ENCODE data around the gene LIPT1.
"Not testable (repeated sequence)": the region's sequence is repeated elsewhere in the genome, so short reads cannot be mapped to it uniquely, and the experiment has no call there.

LIPT1 gene

GRCh38 chr2:99171377-99172140 is 16.8 kb downstream of the LIPT1 start:
- no peaks in the 10 kb centered on the region; the same call in 1 of the 2 replicates for H3K36me3 ChIP-seq (ENCODE audit: control insufficient read depth, insufficient read depth, low read length)
- no peak for DNase-seq (ENCODE audit: low read depth, low spot score)
- no peaks in the 10 kb centered on the region for H3K9me3 ChIP-seq (ENCODE audit: control insufficient read depth, insufficient read depth, low read length)
- no CpG with 5 or more reads among the region's 8 CpGs for WGBS (ENCODE audit: insufficient coverage, insufficient read length)
- H3K4me3 ChIP-seq (ENCODE audit: low read length): no peak overlapping the region
- no peaks in the 10 kb centered on the region for H3K4me1 ChIP-seq (ENCODE audit: control insufficient read depth, insufficient read depth, low read length)
- no peak overlapping the region for H3K27ac ChIP-seq (ENCODE audit: low read length)
- no peaks in the 10 kb centered on the region; the same call in 1 of the 2 replicates for H3K27me3 ChIP-seq (ENCODE audit: control insufficient read depth, insufficient read depth, low read length)

- whole genome bisulfite sequencing (ENCODE audit: insufficient coverage, insufficient read length): no CpG with 5 or more reads among the region's 39 CpGs
- peak within 1 kb of the TSS; percentile 81; the same call in 1 of the 2 replicates for H3K4me3 ChIP-seq (ENCODE audit: low read length)
- H3K27me3 ChIP-seq (ENCODE audit: control insufficient read depth, insufficient read depth, low read length): no peaks in the 10 kb centered on the region
Measured at GRCh38 chr2:99180755-99181623, 26.2 kb downstream of the LIPT1 start, which contains the start of the genes MITD1 and MRPL30. Gene MITD1, minus strand, starts transcription at chr2:99181058. Its CDS starts 77 bp downstream, at chr2:99180981. Gene MRPL30, plus strand, starts transcription at chr2:99181184. Its CDS starts 5,020 bp downstream, at chr2:99186204.

GRCh38 chr2:99181624-99182000 is 26.8 kb downstream of the LIPT1 start:
- Histone ChIP-seq H3K4me1 (ENCODE audit: control insufficient read depth, insufficient read depth, low read length) (no peaks in the 10 kb centered on the region; the same call in 1 of the 2 replicates), H3K27me3 (ENCODE audit: control insufficient read depth, insufficient read depth, low read length) (no peaks in the 10 kb centered on the region), H3K27ac (ENCODE audit: low read length) (no peak overlapping the region), H3K4me3 (ENCODE audit: low read length) (peak overlapping the region; percentile 81; the same call in 1 of the 2 replicates), H3K9me3 (ENCODE audit: control insufficient read depth, insufficient read depth, low read length) (no peaks in the 10 kb centered on the region), H3K36me3 (ENCODE audit: control insufficient read depth, insufficient read depth, low read length) (no peaks in the 10 kb centered on the region)
- no CpG with 5 or more reads among the region's 4 CpGs for WGBS (ENCODE audit: insufficient coverage, insufficient read length)
- DNase-seq (ENCODE audit: low read depth, low spot score): no peak

More at GRCh38 chr2:99180755-99181623, 26.2 kb downstream of the LIPT1 start, which contains the start of the genes MITD1 and MRPL30:
- no peak within 1 kb of the TSS for H3K27ac ChIP-seq (ENCODE audit: low read length)
- H3K36me3 ChIP-seq (ENCODE audit: control insufficient read depth, insufficient read depth, low read length): no peaks in the 10 kb centered on the region
- DNase-seq (ENCODE audit: low read depth, low spot score): peak; percentile 92
- no peaks in the 10 kb centered on the region; the same call in 1 of the 2 replicates for H3K4me1 ChIP-seq (ENCODE audit: control insufficient read depth, insufficient read depth, low read length)
- no peaks in the 10 kb centered on the region for H3K9me3 ChIP-seq (ENCODE audit: control insufficient read depth, insufficient read depth, low read length)

GRCh38 chr2:99183025-99183424 is 28.3 kb downstream of the LIPT1 start:
- WGBS (ENCODE audit: insufficient coverage, insufficient read length): no CpG with 5 or more reads among the region's 3 CpGs
- H3K9me3 ChIP-seq (ENCODE audit: control insufficient read depth, insufficient read depth, low read length): no peaks in the 10 kb centered on the region; the same call in 1 of the 2 replicates
- no peak overlapping the region for H3K4me3 ChIP-seq (ENCODE audit: low read length)
- H3K27me3 ChIP-seq (ENCODE audit: control insufficient read depth, insufficient read depth, low read length): no peaks in the 10 kb centered on the region
- H3K27ac ChIP-seq (ENCODE audit: low read length): no peak overlapping the region
- H3K4me1 ChIP-seq (ENCODE audit: control insufficient read depth, insufficient read depth, low read length): no peaks in the 10 kb centered on the region; the same call in 1 of the 2 replicates
- DNase-seq (ENCODE audit: low read depth, low spot score): no peak
- H3K36me3 ChIP-seq (ENCODE audit: control insufficient read depth, insufficient read depth, low read length): no peaks in the 10 kb centered on the region

- no peaks in the 10 kb centered on the region for H3K4me1 ChIP-seq (ENCODE audit: control insufficient read depth, insufficient read depth, low read length)
- DNase-seq (ENCODE audit: low read depth, low spot score): no peak
- WGBS (ENCODE audit: insufficient coverage, insufficient read length): no CpG with 5 or more reads among the region's 6 CpGs
- H3K36me3 ChIP-seq (ENCODE audit: control insufficient read depth, insufficient read depth, low read length): no peaks in the 10 kb centered on the region; the same call in 1 of the 2 replicates
- no peaks in the 10 kb centered on the region; the same call in 1 of the 2 replicates for H3K9me3 ChIP-seq (ENCODE audit: control insufficient read depth, insufficient read depth, low read length)
- no peaks in the 10 kb centered on the region for H3K27me3 ChIP-seq (ENCODE audit: control insufficient read depth, insufficient read depth, low read length)
- H3K27ac ChIP-seq (ENCODE audit: low read length): no peak overlapping the region
- H3K4me3 ChIP-seq (ENCODE audit: low read length): no peak overlapping the region
Measured at GRCh38 chr2:99184811-99185210, 30.0 kb downstream of the LIPT1 start.

- no peak overlapping the region for H3K4me3 ChIP-seq (ENCODE audit: low read length)
- no peaks in the 10 kb centered on the region; the same call in 1 of the 2 replicates for H3K36me3 ChIP-seq (ENCODE audit: control insufficient read depth, insufficient read depth, low read length)
- H3K4me1 ChIP-seq (ENCODE audit: control insufficient read depth, insufficient read depth, low read length): no peaks in the 10 kb centered on the region
- no peaks in the 10 kb centered on the region for H3K27me3 ChIP-seq (ENCODE audit: control insufficient read depth, insufficient read depth, low read length)
- H3K27ac ChIP-seq (ENCODE audit: low read length): no peak overlapping the region
- H3K9me3 ChIP-seq (ENCODE audit: control insufficient read depth, insufficient read depth, low read length): no peaks in the 10 kb centered on the region; the same call in 1 of the 2 replicates
- no peak for DNase-seq (ENCODE audit: low read depth, low spot score)
Measured at GRCh38 chr2:99187011-99187410, 32.2 kb downstream of the LIPT1 start.

- Histone ChIP-seq H3K36me3 (ENCODE audit: control insufficient read depth, insufficient read depth, low read length) (no peaks in the 10 kb centered on the region; the same call in 1 of the 2 replicates), H3K27ac (ENCODE audit: low read length) (no peak overlapping the region), H3K27me3 (ENCODE audit: control insufficient read depth, insufficient read depth, low read length) (no peaks in the 10 kb centered on the region), H3K4me3 (ENCODE audit: low read length) (no peak overlapping the region), H3K9me3 (ENCODE audit: control insufficient read depth, insufficient read depth, low read length) (no peaks in the 10 kb centered on the region; the same call in 1 of the 2 replicates), H3K4me1 (ENCODE audit: control insufficient read depth, insufficient read depth, low read length) (no peaks in the 10 kb centered on the region)
- WGBS (ENCODE audit: insufficient coverage, insufficient read length): no CpG with 5 or more reads among the region's 3 CpGs
- DNase-seq (ENCODE audit: low read depth, low spot score): no peak
Measured at GRCh38 chr2:99188357-99188756, 33.6 kb downstream of the LIPT1 start.

GRCh38 chr2:99190548-99190947 is 35.8 kb downstream of the LIPT1 start:
- H3K27ac ChIP-seq (ENCODE audit: low read length): no peak overlapping the region
- no peaks in the 10 kb centered on the region for H3K4me1 ChIP-seq (ENCODE audit: control insufficient read depth, insufficient read depth, low read length)
- H3K27me3 ChIP-seq (ENCODE audit: control insufficient read depth, insufficient read depth, low read length): no peaks in the 10 kb centered on the region
- H3K9me3 ChIP-seq (ENCODE audit: control insufficient read depth, insufficient read depth, low read length): no peaks in the 10 kb centered on the region; the same call in 1 of the 2 replicates
- no peak for DNase-seq (ENCODE audit: low read depth, low spot score)
- WGBS (ENCODE audit: insufficient coverage, insufficient read length): no CpG with 5 or more reads among the region's 1 CpG
- no peaks in the 10 kb centered on the region; the same call in 1 of the 2 replicates for H3K36me3 ChIP-seq (ENCODE audit: control insufficient read depth, insufficient read depth, low read length)
- no peak overlapping the region for H3K4me3 ChIP-seq (ENCODE audit: low read length)

GRCh38 chr2:99192364-99192763 is 37.6 kb downstream of the LIPT1 start:
- WGBS (ENCODE audit: insufficient coverage, insufficient read length): no CpG with 5 or more reads among the region's 4 CpGs
- not testable (repeated sequence) for H3K4me1 ChIP-seq (ENCODE audit: control insufficient read depth, insufficient read depth, low read length)

More at GRCh38 chr2:99192364-99192763, 37.6 kb downstream of the LIPT1 start:
- H3K36me3 ChIP-seq (ENCODE audit: control insufficient read depth, insufficient read depth, low read length); H3K4me3 ChIP-seq (ENCODE audit: low read length); DNase-seq (ENCODE audit: low read depth, low spot score); H3K27me3 ChIP-seq (ENCODE audit: control insufficient read depth, insufficient read depth, low read length); H3K27ac ChIP-seq (ENCODE audit: low read length); H3K9me3 ChIP-seq (ENCODE audit: control insufficient read depth, insufficient read depth, low read length): not testable (repeated sequence)

All from iPS DF 6.9 (cell line).